HT1080 (cell line): Measurements from ENCODE around the gene BCAR1. TPM values are rescaled to one million over a fixed set of nuclear protein-coding genes. Genes with fewer than 3 reads are reported as not detected.
"Not testable (repeated sequence)": the region's sequence is repeated elsewhere in the genome, so short reads cannot be mapped to it uniquely, and the experiment has no call there.

Experiments used
- DNase-seq: peaks from one replicate; pipeline ENCODE4 v3.0.0-alpha.2; 2015; ENCODE audit warnings: low read depth
- total RNA-seq: library from RNA; depleted of rRNA; stranded (reverse); fragments of >200 nt; shearing (Covaris generic); gene quantifications from 2 replicates; pipeline ENCODE4 v1.2.3, GENCODE V29; 2014

BCAR1 gene
- total RNA-seq, 1 experiment from 2014 or later, result 92.8 TPM

DNA sequence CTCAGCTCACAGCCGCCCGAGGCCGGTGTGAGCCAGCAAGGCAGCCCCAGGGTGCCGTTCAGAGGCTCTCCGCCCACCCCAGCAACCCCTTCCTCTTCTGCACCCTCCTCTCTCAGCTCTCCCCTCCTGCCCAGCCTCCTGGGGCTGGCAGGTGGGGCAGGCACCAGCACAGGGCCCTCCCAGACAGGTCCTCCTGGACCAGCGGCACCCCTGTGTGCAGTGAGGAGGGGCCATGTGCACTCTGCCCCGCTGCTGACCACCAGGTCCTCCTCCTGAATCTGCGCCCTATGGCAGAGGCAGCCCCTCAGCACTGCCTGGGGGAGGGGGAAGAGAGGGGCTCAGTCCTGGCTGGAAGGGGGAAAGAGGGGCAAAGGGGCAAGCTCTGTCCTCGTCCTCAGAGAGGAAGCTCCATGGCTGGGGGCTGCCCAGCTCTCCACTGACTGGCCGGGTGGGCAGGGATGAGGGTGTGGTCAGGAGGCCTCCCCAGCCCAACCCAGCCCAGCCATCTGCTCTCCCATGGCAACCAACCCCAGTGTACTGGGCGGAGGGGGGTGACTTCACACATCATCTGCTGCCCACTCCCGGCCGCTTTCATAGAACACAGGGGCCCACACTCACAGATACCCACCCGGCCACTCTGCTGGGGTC, 5.4 kb upstream of the BCAR1 start:
- no peak for DNase-seq

DNA sequence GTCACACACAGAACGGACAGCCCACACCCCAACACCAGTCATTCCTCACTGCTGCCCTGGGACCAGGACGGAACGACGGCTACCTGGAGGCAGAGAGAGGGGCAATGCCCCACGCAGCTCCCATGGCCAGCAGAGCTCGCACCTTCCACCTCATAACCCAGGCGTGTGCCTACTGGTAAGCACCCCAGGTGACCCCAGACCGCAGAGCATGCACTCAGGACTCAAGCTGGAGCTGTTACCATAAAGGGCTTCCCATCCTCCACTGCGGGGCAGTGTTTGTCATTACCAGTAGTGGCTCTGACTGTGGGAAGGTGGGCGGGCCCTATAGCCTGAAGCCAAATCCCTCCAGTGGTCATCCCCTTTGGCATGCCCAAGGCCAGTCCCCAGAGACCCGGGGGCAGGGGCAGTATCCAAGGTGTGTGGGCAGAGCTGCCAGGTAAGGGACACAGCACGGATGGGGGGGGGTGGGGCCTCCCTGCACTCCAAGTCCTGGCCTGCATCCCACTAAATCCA, 4.7 kb upstream of the BCAR1 start:
- DNase-seq, result no peak

DNA sequence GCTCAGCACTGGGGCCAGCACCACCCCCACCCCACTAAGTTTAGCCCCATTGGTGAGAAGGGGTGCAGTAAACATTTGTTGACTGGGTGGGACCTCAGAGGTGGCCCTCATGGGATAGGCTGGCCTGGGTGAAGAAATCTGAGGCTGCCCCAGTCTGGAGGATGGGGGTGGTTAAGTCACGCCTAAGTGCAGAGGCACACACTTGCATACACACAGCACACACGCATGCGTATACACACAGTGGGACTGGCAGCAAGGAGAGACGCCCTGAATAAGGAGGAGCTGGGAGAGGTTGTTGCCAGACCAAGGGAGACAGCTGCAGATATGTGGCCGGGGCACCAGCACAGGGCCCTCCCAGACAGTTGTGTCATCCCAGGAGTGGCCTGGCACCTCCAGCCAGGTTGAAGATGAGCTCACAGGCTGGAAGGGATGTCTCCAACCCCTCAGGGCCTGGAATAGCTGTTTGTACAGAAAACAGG, 3.0 kb upstream of the BCAR1 start:
- no peak for DNase-seq

DNA sequence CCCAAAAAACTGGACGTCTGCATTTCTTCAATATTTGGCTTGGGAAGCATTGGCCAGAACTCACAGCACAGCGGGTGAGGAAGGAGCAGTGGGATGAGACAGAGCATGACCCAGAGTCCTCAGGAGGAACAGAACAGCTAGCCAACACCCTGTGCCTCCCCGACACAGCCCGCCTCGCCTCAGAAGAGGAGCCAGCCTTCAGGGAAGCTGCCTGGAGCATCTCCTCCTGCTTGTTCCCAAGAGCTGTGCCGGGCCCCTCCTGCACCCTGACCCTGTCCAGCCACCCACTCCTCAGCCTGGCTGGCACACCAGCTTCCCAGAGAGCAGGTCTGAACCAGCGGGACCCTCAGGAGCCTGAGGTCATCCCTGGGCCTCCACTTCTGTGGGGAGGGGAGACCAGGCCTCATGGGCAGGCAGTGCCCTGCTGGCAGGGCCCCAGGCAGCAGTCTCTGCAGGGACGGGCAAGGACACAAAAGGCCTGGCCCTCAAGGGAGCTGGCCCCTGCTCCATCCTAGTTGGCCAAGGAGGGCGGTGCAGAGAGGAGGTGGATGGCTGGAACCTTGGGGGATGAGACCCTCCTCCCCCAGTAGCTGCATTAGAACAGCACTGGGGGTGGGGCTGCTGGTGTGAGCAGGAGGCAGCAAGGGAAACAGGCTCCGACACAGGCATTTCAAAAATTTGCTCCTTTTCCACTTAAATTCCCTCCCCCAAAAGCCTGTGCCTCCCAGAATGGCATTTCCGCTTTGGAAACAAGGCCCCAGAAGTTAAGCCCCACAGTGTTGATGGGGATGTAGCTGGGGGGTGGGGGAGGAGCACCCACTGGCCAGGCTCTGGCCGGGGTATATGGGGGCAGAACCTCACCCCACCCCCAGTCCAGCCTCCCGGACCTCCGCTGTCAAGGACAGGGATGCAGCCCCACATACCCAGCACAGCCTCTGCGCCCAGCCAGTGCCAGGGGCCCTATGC, 1.8 kb upstream of the BCAR1 start:
- DNase-seq, result peak; percentile 54

DNA sequence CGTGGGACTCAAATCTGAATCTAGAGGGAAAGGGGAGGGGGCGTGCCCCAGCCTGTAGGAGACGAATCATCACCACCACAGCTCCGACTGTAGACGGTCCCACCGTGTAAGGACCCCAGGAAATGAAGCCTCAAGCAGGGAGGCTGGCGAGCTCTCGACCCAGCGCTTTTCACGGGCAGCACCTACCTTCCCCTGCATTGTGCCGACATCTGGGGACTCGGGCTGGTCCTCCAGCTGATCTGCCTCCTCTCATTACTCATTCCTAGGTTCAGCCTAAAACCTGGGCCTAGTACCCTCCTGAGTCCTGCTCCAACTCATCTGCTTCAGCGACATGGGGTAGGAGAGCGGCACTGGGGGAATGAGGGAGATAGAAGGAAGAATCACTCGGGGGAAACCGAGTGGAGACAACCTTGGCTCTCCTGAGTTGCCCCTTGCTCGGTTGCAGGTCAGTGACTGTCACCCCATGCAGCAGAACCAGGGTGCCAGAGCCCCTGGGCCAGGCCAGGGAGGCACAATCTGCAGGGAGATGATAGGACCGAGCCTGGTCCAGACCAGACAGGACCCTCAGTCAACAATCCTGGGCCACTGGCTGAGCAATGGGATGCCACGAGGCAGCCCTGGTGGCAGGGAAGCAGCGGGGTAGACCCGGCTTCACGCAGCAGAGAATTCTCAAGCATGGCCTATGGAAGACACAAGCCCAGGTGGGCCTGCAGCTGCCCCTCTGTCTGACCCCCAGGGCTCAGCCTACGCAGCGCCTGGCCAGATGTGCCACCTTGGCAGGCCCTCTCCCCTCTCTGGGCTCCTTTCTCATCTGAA, 833 bp upstream of the BCAR1 start:
- DNase-seq, result no peak

DNA sequence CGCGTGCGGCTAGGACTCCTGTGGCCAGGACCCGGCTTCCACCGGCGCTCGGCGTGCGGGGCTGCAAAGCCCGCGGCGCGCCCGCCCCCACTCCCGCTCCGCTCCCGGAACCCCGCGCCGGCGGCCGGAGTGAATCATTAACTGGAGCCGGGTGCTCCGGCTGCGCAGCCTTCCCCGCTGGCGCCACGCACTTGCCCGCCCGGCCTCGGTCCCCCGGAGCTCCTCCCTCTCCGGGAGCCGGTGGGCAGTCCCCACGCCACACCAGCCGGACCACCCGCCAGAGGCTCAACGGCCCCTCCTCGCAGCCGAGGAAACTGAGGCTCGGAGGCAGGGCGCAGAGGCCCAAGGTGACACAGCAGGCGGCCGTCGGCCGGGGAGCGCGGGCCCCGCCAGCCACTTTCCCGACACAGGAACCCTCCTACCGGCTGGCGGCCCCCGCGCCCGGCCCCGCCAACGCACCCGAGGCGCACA, 580 bp downstream of the BCAR1 start:
- DNase-seq, result no peak

DNA sequence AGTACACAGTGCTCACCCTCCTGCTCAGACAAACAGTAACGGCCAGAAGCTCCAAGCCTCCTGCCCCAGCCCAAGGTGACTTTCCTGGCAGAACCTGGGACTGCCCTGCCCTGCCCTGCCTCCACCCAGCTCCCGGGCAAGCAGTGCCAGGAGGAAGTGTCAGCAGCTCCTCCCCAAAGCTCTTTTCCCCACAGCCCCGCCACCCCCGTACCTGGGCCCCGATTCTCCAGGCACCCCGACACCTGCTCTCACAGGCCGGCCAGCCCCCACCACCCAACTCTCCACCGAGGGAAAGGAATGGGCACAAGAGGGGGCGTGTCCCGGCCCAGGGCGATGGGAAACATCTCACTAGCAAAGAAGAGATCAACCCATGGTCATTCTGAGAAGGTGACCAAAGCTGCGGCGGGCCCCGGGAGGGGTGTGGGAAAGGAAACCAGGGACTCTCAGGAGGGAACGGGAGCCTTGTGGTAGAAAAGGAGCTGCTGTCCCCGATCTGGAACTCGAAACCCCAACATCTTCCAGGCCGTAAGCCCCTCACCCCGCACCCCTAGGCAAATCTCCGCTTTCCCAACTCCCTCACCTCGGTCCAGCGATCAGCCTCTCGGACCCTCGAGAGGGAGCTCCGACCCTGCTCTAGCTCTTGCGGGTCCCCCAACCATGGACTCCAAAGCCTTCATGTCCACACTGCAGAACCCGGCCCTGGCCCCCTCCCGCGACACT, 1.2 kb downstream of the BCAR1 start:
- DNase-seq, result no peak

DNA sequence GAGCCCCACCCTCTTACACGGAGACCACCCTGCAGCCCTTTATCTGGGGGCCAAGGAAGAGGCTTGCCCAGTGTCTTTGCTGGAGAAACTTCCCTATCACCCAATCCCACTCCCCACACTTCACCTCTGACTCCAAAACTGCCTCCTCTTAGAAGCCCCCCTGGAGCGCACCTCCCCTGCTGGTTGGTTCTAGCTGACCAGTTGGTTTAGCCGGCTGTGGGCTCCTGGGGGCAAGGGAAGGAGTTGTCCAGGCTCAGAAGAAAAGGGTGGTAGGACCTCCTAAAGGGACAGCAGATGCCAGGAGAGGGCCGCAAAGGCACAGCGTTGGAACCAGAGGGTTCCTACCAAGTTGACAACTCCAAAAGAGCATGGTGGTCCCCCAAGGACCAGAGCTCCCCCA, 2.0 kb downstream of the BCAR1 start:
- DNase-seq, result no peak

DNA sequence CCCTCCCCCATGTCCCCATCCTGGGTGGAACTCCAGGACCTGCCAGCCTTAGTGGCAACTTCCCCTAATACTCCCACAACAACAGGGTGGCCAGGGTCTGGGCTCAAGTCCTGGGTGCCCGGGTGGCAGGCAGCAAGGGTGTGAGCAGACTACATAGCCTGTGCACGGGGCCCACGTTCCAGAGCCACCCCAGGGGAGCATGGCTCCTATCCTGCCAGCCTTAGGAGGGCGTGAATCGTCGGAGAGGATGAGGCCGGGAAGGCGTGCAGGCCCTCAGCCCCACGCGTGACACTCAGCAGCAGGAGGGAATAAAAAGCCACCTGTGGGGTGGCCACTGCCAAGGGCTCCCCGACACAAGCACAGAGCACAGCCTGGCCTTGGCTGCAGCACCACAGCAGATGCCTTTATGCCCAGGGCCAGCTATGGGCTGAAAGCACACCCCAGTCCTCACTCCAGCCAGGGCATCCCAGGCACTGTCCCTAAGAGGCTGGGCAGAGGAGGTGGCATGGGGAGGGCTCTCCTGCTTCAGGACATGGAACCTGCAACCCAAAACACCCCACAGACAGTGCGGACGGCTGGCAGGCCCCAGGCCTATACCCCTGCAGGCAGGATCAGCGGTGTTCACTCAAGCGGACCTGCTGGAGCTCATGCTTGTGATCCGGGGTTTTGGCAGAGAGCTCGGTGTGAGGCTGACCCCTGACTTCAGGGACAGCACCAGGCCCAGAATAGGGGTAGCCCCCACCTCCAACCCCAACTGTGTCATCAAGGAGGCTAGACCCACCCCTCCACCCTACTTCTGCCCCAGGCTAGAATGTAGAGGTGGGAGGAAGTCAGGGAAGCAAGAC, 2.7 kb downstream of the BCAR1 start:
- no peak for DNase-seq

DNA sequence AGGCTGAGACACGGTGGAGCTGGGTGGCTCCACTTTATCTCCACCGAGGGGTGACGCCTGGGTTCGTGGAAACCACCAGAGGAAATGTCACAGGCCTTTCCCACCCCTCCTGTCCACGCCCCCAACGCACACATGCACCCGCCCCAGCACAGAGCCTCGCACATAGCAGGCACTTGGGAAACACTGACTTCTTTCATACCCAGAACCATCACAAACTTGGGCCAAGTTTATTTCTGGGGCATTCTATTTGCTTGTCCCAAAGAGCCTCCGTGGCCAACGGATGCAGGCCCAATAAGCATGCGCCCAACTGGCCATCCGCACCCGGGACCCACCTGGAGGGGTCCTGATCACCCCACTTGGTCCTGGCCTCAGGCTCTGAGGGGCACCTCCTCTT, 3.3 kb downstream of the BCAR1 start:
- DNase-seq, result no peak

DNA sequence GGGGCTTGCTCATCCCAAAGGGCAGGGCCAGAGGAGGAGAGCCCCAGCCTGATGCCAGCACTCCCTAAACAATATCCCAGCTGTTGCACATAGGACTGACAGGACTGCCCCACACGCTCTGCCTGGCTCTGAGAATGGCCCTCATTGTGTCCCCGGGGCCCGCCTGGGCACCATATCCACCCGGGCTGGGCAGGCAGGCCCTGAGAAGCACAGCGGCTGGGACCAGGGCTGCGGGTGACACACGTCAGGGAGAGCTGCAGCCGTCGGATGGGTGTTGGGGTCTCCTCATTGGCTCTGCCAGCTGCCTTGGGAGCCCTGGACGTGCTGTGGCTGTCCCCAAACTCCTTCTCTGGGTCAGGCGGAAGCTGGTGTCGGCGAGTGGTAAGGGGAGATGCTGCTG, 4.2 kb downstream of the BCAR1 start:
- no peak for DNase-seq

DNA sequence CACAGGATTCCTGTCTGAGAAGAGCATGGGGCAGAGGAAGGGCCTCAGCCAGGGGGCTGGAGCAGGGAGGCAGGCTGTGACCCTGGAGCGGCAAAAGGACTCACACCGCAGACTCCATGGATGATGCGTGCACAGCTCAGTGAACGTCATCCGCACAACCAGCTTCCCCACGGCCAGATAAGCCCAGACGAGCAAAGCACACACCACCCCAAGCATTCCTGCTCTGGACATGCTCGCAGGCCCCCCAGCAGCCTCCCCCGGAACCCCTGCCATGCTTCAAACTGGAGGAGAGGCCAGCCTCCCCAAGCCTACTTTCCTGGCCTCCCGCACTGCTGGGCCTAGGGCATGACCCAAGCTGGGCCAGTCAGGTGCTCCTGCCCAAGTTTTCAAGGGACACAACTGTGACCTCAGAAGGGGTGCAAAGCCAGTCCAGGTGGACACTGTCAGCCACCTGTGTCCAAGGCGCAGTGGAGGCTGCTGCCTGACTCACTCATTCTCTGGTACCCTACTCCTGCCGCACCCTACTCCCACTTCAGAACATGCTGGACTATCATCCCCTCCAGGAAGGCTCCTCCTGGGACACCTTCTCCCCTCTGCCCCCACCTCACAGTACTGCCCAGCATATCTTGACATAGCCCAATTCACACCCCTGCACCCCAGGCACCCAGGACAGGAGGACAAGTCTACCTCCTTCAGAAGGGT, 4.8 kb downstream of the BCAR1 start:
- DNase-seq, result no peak

DNA sequence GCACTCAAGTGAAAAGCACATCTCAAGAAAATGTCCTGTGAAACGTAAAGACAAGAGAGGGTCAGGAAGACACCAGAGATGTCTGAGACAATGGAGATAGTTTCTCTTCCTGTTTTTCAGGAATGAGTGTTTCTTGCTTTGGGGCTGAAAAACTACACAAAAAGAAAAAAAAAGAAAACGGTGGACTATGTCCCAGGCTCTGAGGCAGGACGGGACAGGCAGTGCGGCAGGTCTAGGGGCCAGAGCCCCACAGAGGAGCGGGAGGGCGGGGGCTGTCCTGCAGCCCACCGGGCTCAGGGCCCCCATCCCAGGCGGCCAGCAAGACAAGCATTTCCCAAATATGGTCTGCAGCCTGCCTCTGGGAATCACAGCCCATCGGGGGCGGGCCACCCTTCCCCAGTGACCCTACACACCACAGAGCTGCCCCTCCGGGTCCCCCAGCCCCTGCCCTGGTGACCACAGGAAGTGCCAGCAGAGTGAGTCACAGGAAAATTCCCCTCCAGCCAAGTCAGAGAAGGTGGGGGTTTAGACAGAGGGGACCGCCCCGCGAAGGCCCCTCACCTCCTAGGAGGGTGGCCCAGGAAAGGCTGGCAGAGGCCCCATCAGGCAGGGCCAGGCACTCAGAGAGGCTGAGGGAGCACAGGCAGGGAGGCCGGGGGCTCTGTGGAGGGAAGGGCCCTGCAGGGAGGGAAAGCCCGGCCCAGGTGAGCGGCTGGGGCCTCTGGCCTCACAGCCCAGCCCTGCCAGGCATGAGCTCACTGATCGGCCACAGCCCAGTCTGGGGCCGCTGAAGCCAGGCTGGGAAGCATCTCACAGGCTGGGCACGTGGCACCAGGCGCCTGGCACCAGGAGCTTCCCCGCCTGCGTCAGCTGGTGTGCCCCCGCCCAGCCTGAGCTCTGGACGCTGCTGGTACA, 6.3 kb downstream of the BCAR1 start:
- DNase-seq, result peak; percentile 99

DNA sequence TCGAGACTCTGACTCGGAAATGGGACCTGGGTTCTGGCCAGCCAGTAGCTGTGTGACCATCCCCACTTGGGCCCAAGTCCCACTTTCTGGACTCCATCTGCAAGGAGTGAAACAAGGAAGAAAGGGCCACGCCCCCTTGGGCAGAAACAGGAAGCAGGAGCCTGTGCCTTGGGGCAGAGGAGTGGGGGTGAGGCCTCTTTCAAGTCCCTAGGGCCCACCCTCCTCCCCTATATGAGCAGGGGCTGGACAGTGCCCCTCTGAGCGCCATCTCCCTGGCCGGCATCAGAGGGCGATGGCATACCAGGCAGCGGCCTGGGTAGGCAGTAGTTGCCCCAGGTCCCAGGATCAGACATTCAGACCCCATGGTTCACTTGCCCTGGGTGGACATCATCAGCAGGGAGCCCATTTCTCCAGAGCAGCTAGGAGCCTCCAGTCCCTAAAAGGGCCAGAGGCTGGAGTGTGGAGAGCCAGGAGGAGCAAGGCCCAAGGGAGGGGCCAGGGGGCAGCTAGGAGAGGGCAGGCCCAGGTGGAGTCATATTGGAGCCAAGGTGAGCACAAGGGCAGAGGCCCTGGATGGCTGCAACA, 7.1 kb downstream of the BCAR1 start:
- peak; percentile 57 for DNase-seq

DNA sequence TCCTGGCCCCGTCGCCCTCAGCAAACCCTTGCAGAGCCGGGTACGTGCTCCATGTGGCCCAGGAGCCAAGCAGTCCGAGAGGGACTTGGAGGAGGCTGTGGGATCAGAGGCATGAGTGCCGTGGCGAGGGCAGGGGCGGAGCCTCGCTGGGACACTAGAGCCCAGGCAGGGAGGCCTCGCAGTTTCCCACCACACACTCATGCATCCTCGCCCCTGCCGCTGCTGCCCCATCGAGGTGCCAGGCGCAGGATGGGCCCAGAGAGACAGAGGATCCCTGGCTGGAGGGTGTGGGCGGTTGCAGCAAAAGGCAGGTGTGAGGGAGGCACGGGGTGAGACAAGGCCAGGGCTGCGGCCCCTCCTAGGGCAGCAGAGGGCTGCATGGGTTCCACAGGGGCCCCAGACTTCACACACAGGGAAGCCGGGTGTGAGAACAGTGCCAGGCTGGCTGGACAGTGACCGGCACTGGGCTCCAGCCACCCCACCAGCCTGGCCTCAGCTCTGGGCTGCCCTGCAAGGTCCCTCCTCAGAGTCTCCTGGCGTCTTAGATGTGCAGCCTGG, 7.7 kb downstream of the BCAR1 start:
- DNase-seq, result no peak

DNA sequence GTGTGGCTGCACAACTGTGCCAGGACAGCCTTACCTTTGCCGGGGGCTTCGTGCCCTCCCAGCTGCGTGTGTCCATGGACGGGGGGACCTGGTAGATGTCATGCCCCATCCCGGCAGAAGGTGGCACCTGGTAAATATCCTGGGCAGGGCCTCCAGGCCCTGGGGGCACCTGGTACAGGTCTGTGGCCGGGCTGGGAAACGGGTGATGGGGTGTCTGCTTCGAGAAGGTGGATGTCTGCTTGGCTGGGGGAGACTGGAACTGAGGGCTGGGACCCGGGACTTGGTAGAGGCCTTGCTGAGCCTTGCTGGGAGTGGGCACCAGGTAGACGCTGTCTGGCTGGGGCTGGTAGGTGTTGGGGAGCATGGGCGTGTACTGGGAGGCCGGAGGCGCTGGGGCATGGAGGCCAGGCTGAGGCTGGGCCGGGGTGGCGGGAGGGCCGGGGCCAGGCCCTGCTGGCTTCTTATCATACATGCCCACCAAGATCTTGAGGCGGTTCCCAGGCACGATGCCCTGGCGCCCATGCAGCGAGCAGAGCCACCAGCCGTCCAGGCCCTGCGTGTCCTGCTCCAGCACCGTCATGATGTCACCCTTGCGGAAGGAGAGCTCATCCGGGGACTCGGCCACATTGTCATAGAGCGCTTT, 8.9 kb downstream of the BCAR1 start:
- DNase-seq, result not testable (repeated sequence)

DNA sequence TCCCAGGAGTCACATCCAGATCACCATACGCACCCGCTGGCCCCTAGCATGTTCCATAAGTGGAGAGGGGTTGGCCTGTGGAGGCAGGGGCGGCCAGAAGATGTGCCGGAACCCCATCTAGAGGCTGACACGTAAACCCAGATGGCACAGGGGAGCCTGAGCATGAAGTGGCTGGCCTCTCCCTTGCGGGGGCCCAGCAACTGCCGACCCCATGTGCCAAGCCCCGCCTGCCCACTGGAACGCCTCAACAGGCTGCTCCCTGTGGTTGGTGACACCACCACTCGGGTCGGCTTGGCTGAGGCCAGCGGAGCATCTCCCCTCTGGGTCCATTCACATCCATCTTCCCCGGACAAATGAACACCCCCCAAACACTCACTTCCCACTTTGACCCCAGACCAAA, 9.5 kb downstream of the BCAR1 start:
- DNase-seq, result no peak
